ENCODE measurements around the gene ABHD17B.
A peak's percentile ranks its signal among the peaks of the same experiment; 100 is the strongest.

ABHD17B gene

DNA sequence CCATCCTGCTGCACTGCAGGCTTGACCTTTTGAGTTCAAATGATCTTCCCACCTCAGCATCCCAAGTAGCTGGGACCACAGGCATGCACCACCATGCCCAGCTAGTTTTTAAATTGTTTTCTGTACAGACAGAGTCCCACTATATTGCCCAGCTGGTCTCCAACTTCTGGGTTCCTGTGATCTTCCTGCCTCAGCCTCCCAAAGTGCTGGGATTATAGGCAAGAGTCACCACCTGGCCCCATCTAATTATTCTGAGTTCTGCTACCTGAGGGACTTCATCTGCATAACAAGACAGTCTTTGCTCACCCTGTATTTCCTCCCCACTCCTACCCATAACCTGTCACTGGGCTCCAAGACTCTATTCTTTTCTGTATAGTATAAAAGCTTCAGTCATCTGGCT, 88.1 kb downstream of the ABHD17B start:
- no peak for DNase-seq (ENCODE audit: low read depth in 1 of 2, low spot score in 1 of 2)

DNA sequence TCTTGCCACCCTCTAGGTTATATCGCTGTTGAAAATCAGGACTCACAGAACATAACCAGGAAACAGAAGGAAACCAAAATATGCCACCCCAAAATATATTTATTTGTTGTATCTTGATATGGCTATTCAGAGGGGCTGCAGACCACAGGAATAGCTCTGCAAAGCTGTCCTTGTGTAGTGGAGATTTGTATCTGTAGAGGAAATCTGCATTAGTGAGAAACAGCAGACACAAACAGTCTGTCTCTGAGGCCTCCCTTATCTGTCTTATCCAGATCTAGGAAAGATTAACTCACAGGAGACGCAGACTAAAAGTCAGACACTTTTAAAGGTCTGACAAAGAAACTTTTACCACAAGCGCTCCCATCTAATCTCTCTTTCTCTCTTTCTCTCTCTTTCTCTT, 88.5 kb downstream of the ABHD17B start:
- DNase-seq (ENCODE audit: low read depth in 1 of 2, low spot score in 1 of 2): no peak

DNA sequence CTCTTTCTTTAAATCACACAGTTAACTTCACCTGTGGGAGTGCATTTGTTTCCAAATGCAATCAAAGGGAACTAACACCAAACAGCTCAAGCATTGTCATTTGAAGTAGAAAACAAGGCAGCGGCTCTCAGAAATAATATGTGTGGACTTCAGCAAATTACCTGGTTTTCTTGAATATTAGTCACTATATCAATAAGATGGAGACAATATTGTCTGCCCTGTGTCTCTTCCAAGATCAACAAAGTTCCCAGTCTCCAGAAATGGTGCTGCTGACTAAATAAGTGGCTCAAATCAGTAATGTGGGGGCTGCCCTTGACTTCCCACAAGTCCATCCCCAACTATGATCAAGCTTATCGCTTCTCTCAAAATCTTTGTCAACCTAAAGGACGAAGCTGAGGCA, 89.6 kb downstream of the ABHD17B start:
- no peak for DNase-seq (ENCODE audit: low read depth in 1 of 2, low spot score in 1 of 2)

DNA sequence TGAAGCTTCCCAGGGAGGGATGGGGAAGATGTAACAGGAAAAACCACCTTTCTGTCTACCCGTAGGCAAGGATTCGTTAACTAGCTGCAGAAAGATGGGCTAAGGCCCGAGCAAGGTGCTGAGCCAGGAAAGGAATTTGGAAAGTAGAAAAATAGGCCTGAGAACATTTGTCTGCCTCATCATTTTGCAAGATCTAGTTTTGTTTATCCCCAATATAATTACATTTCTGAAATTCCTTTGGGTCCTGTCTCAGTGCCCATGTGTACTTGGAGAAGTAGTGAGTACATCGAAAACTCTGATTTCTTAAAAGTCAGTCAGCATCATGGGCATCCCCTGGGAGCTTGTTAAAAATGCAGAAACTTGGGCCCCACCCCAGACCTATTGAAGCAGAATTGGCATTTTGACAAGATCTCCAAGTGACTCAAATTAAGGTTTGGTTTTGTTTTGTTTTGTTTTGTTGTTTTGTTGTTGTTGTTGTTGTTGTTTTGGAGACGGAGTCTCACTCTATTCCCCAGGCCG, 90.5 kb downstream of the ABHD17B start:
- DNase-seq (ENCODE audit: low read depth in 1 of 2, low spot score in 1 of 2): no peak

DNA sequence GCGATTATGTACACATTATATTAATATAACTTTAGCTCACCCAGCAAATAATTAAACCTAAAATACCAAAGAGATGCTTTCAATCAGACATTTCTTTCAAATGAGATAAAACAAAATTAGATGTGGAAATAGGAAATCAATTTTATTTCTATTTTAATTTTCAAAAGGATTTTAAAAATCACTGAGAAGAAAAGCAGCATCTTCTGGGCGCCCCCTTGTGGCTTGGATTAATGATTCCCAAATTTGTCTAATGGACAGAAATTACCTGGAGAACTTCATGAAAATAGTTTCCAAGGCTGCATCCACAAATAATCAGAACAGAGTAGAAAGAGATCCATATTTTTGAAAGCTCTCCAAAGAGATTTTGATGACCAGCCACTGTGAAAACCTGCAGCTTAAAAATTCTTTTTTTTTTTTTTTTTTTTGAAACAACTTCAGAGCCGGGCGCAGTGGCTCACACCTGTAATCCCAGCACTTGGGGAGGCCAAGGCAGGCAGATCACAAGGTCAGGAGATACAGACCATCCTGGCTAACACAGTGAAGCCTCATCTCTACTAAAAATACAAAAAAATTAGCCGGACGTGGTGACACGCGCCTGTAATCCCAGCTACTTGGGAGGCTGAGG, 91.8 kb downstream of the ABHD17B start:
- DNase-seq (ENCODE audit: low read depth in 1 of 2, low spot score in 1 of 2): peak in 1 of 2 donors; percentile 17

DNA sequence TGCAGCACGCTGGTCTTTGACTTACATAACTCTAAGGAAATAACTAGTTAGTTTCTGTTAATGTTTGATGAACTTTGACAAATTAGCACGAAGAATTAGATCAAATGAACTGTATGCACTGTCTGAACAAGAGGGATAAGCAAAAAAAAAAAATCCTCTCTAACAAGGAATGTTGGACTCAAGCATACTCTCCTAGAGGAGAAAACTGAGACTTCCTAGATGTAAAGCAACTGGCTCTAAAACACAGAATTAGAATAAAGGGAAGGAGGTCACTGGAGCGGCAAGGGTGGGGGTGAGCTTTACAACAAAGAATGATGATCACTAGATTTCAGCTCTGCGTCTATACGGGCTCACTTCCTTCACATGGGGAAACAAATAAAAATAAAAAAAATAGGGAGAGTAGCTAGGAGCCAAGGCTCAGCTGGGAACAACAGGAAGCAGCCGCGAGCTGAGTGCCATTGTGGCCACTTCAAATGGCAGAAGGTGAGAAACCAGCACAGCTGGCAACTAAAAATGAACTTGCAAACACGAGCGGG, 94.0 kb downstream of the ABHD17B start:
- no peak for DNase-seq (ENCODE audit: low read depth in 1 of 2, low spot score in 1 of 2)

All from activated T-helper 1 cell treated with anti-CD3 and anti-CD28 coated beads, Interleukin-2, amount 50 U/mL, for 16 hours (primary cell).